ENCODE results near the gene NCS1.

Gene NCS1

DNA sequence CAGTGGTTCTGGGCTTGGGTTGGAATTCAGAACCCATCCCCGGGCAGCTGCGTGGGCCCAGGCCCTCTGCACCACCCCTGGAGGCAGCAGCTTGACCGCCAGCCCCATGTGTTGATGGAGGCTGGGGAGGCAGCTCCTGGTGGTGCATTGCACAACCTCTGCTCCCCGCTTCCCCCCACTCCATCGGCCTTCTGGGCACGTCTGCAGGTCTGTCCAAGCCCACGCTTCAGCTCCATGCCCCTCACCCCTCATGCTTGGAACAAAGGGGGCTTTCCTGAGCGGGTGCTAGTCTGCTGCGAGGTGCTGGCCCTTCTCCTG, 1.4 kb downstream of the NCS1 start:
- no peak for DNase-seq (ENCODE audit: low read depth, low spot score)
- H3K27ac ChIP-seq = no peak overlapping the region

DNA sequence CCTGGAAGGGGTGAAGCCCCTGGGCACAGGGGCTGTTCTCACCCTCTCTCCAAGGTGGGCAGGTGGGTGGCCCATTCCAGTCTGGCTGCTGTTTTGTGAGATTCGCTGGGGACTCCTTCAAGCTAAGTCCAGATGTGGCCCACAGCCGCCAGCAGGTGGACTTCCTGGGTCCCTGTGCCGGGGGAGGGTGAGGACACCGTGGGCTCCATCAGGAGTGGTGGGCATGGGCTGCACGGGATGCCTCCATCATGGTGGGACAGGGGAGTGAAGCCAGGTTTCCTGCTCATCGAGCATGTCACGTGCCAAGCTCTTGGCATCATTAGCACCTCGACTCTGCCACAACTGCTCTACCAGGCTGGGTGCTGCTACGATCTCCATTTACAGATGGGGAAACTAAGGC, 1.8 kb downstream of the NCS1 start:
- no peak overlapping the region for H3K27ac ChIP-seq
- no peak for DNase-seq (ENCODE audit: low read depth, low spot score)

DNA sequence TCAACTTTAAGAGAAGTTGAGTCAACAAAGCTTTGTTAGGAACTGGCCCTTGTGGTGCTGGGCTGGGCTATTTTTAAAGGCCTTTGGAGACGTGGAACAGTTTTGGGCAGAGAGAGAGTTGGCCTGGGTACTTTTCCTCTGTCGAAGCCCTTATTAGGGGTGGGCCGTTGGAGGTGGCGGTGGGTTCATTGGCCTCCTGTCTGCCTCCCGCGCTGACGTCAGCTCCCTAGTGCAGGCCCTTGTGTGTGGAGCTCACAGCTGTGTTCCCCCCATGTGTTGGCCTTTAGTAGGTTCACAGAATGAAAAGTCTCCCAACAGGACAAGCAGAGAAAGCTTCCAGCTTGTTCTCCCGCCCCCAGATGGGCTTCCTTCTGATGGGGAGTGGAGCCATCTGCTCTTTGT, 2.7 kb downstream of the NCS1 start:
- no peak for DNase-seq (ENCODE audit: low read depth, low spot score)
- H3K27ac ChIP-seq = no peak overlapping the region

DNA sequence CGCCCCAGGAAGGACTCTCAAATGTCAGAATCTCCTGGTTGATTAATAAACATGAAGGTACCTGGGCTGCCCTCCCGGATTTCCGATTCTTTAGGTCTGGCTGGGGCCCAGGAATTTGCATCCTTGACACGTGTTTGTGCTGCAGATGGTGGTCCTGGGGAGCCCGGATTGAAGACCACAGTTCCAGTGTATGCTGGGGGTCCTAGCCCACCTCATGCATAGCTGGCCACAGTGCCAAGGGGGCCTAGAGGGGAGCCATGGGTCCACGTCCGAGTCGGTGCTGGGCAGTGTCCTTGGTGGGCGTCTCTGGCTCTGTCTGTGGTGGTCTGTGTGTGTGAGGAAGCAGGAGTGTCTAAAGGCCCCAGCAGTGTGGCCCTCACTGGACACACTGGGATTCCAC, 3.2 kb downstream of the NCS1 start:
- no peak overlapping the region for H3K27ac ChIP-seq
- DNase-seq (ENCODE audit: low read depth, low spot score) = no peak

DNA sequence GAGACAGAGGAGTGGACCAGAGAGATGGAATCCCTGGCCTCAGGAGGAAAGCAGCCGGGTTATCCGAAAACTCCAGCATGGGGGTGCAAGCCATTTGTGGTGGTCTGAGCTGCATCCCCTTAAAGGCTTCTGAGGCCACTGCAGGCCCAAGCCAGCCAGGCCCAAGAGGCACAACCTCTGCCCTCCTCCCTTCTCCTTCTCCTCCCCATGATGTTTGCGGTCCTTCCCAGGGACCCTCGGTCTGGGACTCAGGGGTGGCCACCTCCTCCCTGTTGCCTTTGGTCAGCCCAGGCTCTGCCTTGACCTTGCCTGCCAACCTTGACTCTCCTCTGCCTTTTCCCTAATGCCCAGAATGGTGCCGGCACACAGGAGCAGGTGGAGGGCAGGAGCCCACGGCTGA, 4.6 kb downstream of the NCS1 start:
- H3K27ac ChIP-seq = no peak overlapping the region
- DNase-seq (ENCODE audit: low read depth, low spot score) = no peak

DNA sequence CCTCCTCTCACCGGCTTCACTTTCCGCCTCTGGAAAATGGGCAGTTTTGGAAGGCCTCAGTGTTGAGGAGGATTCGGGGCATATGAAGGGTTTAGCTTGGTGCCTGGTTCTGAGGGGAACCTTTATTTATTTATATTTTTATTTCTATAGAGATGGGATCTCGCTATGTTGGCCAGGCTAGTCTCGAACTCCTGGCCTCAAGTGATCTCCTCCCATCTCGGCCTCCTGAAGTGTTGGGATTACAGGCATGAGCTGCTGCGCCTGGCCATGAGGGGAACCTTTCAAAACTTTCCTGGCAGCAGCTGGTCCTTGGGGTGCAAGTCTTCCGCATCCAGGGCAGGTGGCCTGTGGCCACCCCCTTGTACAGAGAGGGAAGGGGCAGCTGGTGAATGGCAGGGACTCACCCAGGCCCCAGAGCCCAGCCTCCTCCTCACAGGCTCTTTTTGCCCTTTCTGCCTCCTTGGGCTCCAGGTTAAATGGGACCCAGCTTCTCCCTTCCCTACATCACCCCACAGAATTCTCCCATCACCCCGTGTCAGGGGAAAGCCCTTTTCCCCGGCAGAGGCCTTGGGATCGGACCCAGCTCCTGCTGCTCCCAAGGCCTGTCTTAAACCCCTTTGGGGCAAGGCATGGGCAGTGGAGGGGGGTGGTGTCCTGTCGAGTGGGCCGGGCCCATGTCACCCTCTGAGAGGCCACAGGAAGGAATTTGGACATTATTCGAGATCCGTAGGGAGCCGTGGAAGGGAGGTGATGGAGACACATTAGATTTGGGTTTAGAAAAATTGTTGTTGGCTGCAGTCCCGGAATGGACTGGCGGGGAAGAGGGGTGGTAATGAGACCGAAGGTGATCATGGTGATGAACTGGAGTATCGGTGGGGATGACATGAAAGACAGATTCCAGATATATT, 5.9 kb downstream of the NCS1 start:
- no peak overlapping the region for H3K27ac ChIP-seq
- no peak for DNase-seq (ENCODE audit: low read depth, low spot score)

DNA sequence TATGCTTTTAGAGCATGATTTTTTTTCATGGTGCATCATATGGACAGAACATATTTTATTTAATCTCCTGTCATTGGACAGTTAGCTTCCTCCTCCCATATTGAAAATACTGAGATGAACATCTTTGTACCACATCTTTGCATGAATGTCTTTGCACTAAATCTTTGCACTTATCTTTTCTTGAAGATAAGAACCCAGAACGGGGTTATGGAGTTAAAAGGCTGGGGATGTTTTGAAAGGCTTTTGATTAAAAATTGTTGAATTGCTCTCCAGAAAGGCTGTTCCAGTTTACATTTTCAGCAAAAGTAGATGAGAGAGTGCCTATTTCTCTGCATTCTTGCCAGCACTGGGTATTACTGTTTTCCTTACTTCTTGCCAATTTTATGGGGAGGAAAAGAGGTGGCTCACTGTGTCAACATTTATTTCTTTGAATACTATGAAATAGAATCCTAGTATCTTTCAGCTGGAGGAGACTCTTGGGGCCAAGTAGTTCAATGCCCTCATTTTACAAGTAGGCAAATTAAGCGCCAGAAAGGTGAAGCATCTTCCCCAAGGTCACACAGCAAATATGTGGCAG, 7.2 kb downstream of the NCS1 start:
- no peak overlapping the region for H3K27ac ChIP-seq
- no peak for DNase-seq (ENCODE audit: low read depth, low spot score)

DNA sequence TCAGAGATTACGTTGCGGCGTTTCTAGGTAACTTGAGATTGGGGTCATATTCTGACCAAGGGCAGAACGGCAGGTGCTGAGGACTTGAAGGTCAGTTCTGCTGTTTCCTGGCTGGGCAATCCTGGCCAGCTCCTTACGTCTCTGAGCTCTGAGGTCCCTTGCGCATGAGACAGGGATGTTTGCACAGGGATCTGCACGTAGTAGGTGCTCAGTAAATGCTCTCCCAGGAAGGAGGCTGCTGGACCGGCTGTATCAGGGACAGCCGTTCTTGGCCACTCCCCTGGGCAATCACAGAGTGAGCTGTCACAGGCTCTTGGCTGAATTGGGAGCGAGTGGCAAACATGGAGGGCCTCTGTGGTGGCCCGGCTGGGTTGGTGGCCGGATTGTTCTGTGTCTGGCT, 8.3 kb downstream of the NCS1 start:
- DNase-seq (ENCODE audit: low read depth, low spot score) = no peak
- H3K27ac ChIP-seq = no peak overlapping the region

DNA sequence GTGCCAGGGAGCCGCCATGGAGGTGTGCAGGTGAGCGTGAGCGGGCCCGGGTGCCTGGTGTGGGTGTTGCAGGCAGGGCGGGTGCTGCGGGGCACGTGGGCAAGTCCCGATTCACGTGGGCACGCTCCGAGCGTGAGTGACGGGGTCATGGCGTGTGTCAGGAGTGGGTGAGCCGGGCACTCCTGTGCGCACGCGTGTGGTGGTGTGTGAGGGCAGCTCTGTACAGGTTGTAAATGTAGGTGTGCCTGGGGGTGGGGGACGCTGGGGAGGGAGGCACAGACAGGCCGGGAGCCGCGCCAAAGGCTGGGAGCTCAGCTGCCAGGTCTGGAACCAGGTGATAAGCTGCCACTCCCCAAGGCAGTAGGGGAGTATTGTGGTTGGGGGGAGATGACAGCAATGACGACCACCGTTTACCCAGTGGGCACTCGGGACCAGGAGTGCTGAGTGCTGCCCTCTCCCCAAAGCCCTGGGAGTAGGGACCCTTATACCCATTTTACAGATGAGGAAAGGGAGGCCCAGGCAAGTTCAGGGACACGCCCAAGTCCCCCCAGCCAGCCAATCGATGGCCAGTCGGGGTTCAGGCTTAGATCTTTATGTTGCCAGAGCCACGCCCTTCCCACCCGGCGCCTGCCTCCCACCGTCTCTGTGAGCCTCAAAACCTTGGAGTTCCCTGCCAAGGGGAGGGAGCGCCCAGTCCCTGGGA, 9.6 kb downstream of the NCS1 start:
- H3K27ac ChIP-seq = no peak overlapping the region

DNA sequence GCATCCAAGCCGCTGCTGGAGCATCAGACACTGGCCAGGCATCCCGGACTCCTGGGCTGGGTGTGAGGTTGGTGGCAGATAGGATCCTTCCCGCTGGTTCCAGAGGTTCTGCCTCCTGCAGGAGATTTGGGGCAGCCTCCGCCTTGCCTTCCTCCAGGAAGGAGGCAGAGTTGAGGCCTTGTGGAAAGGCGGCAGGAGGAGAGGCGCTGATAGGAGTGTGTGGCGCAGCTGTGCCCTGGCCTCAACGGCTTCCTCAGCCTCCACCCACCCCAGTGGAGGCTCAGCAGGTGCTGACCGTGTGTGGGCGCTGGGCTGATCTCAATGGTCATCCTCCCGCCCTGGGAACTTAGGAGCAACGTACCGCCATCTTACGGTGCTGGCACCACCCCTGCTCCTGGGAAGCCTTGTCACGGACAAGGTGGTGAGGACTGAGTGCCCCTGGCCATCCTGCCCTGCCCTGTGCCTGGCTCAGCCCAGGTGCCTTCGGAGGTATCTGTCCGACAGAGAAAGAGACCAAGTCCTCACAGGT, 10.2 kb downstream of the NCS1 start:
- H3K27ac ChIP-seq = no peak overlapping the region
- no peak for DNase-seq (ENCODE audit: low read depth, low spot score)

More for the DNA sequence above, 9.6 kb downstream of the NCS1 start:
- no peak for DNase-seq (ENCODE audit: low read depth, low spot score)

DNA sequence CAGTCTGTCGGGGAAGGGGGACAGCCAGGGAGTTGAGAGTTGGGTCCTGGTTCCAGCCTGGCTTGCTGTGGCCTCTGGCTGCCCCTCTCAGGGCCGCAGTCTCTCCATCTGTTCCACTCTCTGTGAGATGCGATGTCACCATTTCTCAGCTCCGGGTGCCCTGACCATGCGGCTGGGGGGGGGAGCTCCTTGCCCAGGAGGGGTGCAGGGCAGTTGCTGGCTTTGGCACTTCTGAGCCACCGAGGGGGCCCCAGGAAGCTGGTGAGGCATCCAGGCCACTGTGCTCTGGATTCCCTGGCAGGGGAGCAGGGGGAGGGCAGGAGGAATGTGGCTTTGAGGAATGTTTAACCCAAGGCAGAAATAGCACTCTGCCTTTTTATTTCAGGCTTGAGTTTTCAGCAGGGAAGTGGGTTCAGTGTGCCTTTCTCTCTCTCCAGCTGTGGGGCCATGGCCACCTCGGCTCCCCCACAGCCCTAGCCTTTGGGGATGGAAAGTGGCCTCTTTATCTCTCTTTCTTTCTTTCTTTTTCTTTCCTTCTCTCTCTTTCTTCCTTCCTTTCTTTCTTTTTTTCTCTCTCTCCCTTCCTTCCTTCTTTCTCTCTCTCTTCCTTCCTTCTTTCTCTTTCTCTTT, 11.0 kb downstream of the NCS1 start:
- DNase-seq (ENCODE audit: low read depth, low spot score) = no peak
- H3K27ac ChIP-seq = no peak overlapping the region

DNA sequence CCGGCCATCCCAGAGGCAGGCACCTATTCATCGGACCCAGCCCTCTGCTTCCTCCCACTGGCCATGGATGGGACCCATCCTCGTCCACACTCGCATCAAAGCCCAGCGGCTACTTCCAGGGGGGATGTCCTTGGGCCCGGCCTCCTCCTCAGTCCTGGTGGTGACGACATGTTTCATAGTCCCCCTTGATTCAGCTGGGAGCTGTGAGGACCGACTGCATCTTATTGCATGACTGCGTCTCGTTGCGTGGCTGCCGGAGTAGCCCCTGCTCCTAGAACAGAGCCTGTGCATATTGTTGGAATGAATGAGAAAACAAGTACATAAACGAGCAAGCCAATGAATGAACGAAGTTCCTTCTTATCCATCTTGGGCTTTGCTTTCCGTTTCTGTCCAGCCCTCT, 12.8 kb downstream of the NCS1 start:
- H3K27ac ChIP-seq = no peak overlapping the region
- DNase-seq (ENCODE audit: low read depth, low spot score) = no peak

DNA sequence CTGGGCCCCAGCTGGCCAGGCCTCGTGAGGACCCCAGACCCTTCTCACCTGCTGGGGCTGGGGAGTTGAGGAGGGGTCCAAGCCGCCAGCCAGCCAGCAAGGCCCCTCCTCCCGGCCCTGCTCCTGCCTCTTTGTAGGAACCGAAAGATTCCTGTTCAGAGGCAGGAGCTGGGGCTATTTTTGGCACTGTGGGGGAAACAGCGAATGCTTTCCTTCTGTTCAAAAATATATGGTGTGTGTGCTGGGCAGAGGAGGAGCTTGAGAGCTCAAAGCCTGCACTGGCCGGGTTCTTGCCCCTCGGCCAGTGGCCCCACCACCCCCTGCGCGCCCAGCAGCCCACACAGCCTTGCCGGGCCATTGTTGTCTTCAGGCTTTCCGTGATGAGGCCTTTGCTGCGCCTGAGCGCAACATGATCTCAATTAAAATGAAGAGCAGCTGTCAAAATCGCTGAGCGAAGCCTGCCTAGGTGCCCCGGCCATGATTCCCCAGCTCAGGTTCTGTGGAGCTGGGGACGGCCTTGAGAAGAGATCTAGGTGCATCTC, 13.4 kb downstream of the NCS1 start:
- no peak overlapping the region for H3K27ac ChIP-seq
- DNase-seq (ENCODE audit: low read depth, low spot score) = no peak

DNA sequence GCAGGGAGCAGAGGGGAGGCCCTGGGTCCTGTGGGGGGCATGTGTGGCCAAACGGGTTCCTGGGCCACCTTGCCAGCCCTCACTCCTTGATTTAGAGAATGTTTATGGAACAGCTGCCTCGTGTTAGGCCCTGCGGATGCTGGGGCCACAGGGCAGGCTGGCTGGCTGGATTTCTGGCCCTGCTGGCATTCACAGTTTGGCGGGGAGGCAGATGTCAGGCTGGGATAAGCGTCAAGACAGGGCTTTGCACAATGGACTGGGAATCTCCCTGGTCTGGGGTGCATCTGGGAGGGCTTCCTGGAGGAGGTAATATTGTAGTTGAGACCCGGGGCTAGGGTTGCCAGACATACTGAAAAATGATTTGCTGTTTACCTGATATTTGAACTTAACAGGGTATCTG, 13.8 kb downstream of the NCS1 start:
- no peak overlapping the region for H3K27ac ChIP-seq
- DNase-seq (ENCODE audit: low read depth, low spot score) = no peak

DNA sequence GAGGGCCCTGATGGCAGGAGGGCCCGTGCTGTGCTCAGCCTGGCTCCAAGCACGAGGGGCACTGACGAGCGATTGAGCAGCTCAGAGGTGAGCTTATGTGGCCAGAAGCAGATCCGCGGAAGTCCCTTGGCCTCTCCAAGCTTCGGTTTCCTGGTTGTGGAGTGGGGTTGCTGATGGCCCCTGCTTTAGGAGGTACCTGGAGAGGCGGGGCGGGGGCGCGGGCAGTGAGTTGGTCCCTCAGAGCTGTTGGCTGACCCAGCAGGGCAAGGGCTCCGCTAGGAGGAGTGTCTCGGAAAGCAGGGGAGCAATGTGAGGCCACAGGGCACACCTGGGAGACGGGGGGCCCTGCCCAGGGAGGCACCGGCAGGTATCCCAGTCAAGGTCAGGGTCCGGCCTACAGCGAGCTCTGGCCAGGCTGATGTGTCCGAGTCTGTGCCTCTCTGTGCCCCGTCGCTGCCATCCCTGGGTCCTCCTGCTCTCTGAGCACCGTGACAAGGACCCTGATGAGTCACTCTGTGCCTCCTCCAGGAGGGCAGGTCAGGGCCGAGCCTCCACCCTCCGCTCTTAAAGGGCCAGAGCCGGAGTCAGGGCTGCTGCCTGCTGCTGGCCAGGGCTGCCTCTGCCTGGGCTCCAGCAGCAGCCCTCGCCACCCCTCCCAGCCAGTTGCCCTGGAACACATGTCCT, 14.8 kb downstream of the NCS1 start:
- no peak for DNase-seq (ENCODE audit: low read depth, low spot score)

DNA sequence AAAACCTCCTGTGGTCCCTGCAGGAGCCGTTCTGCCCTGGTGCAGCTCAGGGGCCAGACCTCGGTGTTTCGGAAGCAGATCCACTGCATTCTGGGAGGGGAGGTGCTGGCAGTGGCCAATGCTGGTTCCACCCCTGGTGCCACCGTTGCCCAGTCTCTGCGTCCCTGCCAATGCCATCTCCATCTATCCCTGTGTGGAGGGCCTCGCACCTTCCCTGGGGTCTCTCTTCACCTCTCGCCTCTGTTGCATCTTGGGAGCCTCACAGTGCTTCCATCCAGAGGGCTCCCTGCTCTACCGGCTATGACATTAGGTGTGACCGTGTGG, 15.3 kb downstream of the NCS1 start:
- no peak overlapping the region for H3K27ac ChIP-seq

More for the DNA sequence above, 14.8 kb downstream of the NCS1 start:
- no peak overlapping the region for H3K27ac ChIP-seq

DNA sequence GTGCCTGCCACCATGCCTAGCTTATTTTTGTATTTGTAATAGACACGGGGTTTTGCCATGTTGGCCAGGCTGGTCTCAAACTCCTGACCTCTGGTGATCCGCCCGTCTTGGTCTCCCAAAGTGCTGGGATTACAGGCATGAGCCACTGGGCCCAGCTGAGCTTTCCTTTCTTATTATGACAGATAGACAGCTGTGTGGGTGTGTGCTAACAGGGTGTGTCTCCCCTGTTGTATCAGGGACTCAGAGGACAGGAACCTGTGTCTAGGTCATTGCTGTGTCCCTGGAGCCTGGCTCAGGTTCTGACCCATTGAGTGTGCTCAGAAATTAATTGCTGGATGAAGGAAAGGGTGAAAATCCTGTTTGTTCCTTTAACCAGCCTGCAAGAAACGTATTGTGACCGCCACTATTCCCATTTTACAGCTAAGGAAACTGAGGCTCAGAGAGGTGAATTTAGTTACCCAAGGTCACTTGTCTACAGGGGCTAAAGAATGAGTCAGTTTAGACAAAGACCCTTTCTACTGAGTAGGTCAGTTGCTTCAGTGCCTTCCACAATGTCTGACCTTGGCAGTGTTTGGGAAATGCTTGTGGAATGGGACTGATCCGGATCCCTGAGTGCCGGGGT, 16.8 kb downstream of the NCS1 start:
- no peak for DNase-seq (ENCODE audit: low read depth, low spot score)
- H3K27ac ChIP-seq = no peak overlapping the region

More for the DNA sequence above, 15.3 kb downstream of the NCS1 start:
- DNase-seq (ENCODE audit: low read depth, low spot score) = no peak

DNA sequence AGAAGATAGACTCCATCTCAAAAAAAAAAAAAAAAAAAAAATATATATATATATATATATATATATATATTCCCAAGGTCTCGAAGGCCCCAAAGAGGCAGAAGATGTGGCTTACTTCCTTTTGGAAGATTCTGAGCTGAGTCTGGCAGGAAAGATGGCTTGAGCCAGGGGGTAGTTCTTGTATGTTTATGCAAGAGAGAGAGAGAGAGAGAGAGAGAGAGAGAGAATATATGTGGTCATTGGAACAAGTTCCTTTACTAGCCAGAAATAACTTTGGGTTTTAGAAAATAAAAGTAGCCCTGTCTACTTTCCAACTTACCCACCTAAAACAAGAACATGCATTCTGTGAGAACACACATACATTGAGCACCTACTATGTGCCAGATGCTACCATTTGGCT, 17.6 kb downstream of the NCS1 start:
- no peak for DNase-seq (ENCODE audit: low read depth, low spot score)
- H3K27ac ChIP-seq = no peak overlapping the region

DNA sequence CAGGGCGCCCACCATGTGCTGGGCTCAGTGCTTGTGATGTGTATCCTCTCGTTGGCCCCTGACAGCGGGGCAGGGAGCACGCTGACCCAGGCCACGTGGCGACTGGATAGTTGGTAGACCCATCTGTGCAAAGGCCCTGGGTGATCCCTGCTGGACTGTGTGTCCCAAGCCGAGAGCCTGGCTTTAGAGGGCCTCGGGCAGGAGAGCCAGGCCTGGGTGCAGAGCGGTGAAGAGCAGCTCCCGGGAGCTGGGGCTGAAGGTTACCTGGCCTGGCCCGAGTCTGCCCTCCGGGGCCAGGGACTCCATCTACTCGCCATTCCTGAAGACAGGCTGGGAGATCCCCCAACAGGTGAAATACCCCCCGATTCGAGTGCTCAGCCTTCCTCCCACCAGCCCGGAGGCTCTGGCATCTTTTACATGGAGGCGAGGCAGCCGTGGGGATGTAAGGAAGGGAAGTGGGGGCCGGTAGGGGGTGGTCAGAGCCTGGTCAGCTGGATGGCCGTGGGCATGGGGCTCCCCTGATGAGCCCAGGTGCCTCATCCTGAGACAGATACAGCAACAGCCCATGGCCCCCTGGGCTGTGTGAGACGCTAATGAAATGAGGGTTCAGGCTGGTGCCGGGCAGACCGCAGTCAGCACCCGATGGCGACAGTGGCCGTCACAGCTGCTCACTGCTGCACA, 19.0 kb downstream of the NCS1 start:
- no peak for DNase-seq (ENCODE audit: low read depth, low spot score)
- no peak overlapping the region for H3K27ac ChIP-seq

Data from epithelial cell of prostate (primary cell).